GM12873 (cell line): Measurements from ENCODE around the gene ERFL.

Source experiments
- TF ChIP-seq, protein P1 (sequence below): IDR thresholded peaks from 2 replicates; pipeline ENCODE4 v1.5.1; 2012; ENCODE audit warnings: low read depth, mild to moderate bottlenecking, moderate library complexity, low read length, control low read depth; ENCODE audit not compliant: insufficient read depth; ENCODE audit errors: missing control alignments

The ERFL gene

DNA sequence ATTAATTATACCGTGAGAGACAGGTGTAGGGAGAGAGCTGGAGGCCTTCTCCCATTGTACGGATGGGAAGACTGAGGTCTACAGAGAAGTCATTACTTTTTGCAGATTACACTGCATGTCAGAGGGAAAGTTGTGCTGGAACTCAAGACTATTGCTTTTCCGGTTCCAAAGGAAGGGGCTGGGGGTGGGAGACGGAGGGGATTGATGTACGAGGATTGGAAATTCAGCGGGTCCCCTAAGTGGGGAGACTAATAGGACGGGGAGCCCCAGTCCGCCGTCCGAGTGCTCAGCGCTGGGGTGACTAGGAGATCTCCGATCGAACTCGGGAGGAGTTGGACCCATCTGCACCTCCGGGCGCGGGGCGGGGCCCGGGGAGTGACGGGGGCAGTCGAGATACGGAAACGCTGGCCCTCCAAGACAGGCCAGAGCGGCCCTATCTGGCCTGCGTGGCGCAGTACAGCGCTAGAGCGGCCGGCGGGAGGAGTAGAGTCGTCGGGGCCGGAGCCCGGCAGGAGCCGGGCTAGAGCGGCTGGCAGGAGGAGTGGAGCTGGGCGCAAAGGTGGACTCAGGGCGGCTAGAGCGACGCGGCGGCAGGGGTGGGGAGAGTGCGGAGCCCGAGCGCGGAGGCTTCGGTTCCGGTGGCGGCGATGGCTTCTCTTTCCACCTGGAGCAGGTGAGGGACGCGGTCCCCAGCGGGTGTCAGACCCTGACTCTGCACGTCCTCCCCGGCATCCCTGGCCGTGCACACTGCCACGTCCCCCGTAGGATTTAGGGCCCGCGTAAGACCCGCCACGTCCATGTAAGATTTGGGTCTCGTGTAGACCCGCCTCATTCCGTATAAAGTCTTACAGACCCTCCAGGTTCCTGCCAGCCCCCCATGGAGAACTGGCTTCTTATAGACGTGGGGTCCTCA, 44.2 kb downstream of the ERFL start:
- TF ChIP-seq, protein P1, sequence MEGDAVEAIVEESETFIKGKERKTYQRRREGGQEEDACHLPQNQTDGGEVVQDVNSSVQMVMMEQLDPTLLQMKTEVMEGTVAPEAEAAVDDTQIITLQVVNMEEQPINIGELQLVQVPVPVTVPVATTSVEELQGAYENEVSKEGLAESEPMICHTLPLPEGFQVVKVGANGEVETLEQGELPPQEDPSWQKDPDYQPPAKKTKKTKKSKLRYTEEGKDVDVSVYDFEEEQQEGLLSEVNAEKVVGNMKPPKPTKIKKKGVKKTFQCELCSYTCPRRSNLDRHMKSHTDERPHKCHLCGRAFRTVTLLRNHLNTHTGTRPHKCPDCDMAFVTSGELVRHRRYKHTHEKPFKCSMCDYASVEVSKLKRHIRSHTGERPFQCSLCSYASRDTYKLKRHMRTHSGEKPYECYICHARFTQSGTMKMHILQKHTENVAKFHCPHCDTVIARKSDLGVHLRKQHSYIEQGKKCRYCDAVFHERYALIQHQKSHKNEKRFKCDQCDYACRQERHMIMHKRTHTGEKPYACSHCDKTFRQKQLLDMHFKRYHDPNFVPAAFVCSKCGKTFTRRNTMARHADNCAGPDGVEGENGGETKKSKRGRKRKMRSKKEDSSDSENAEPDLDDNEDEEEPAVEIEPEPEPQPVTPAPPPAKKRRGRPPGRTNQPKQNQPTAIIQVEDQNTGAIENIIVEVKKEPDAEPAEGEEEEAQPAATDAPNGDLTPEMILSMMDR: no peak

DNA sequence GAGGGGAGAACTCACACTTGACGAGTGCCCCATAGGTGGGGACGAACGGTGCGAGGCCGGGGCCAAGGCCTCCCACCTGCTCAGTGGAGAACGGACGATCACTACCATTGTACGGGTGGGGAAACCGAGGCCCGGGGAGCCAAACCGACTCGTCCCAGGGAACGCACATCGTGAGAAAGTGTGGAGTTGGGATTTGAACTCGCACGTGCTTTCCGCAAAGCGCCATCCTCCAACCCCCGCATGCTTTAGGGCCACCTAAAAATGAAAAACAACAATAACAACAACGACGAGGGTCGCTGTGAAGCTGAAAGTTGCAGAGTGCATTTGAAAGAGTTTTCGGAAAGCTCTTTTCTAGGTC, 44.8 kb downstream of the ERFL start:
- TF ChIP-seq, protein P1: no peak

DNA sequence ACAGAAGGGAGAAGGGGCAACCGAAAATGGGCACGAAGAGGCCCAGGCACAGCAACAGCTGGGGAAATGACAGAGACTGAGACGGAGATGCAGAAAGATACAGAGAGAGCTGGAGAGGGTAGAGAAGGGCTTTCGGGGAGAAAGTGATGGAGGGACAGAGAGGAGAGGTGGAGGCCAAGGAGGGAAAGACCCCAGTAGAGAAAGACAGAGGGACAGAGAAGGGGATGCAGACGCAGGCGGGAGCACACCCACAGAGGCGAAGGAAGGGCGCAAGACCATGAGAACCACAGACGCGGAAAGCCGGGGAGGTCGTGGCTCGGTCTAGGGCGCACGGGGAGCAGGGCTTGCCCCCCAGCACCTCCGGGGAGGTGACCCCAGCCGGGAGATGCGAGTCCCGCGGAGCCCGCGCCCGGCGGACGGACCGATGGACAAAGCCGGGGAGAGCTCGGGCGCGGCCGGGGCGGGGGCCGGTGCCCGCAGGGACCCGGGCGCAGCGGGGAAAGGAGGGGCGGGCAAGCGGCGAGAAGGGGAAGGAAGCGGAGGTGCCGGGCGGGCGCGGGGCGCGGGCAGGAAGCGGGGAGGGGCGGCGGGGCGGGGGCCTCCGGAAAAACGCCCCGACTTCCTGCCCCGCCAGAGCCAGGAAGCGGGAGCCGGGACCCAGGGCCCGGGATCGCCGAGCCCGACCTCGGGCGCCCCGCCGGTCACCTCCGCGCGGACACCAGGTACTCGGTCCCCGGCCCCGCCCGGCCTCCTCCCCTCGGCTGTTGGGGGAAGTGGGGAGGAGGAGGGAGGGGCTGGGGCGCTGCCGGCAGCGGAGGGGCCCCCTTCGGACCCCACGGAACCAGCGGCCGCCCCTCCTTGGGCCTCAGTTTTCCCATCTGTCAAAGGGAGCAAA, 45.4 kb downstream of the ERFL start, which contains the start of gene ARHGEF1:
Gene ARHGEF1 (plus strand): TSS at position 617 of the 895 bp plus-strand sequence. CDS start 4,899 bp downstream, outside the sequence.
- TF ChIP-seq, protein P1: no peak

DNA sequence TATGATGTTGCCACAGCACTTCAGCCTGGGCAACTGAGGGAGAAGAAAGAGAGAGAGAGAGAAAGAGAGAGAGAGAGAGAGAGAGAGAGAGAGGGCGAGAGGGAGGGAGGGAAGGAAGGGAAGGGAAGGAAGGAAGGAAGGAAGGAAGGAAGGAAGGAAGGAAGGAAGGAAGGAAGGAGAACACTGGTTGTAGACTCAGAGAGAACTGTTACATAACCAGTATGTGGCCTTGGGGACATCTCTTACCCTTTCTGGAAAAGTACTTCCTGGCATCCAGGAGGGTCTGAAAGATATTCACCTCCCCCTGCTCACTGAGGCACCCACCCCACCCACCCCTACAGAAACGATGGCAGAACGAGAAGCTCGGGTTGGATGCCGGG, 47.9 kb downstream of the ERFL start:
- TF ChIP-seq, protein P1: no peak

DNA sequence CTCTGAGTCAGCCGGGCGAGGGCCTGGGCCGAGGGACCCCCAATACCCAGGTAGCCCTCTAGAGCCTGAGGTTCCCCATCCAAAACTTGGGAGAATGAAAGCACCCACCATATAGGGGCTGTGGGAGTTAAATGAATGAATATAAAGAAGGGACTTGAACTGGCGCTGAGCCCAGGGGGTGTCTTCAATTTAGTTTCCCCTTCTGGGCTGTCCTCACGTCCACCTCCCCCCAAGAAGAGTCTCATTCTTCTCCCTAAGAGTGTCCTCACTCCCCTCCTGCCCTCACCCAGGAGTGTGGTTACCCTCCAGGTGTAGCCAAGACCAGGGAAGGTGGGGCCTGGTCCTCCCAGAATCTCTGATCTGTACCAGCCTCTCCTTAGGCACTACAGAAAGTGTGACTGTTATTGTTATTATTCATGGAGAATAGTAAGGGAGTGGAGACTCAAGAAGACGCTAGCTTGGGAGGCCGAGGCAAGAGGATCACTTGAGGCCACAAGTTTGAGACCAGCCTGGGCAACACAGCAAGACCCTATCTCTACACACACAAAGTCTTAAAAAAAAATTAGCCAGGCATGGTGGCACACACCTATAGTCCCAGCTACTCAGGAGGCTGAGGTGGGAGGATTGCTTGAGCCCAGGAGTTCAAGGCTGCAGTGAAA, 48.5 kb downstream of the ERFL start:
- TF ChIP-seq, protein P1: no peak

DNA sequence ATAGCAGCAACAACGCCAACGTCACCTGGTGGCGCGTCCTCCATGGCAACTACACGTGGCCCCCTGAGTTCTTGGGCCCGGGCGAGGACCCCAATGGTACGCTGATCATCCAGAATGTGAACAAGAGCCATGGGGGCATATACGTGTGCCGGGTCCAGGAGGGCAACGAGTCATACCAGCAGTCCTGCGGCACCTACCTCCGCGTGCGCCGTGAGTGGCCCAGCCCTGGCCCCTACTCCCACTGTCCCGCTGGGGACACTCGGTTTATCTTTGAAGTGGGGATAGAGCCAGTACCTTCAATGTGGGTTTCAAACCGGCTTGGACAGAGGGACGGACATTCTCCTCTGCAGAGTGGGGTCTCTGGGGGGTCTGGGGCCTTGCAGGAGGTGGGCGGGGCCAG, 49.2 kb downstream of the ERFL start:
- TF ChIP-seq, protein P1: no peak
